Activated CD8-positive, alpha-beta memory T cell treated with anti-CD3 and anti-CD28 coated beads for 48 hours (primary cell): ENCODE measurements around the gene LMOD3.
A peak's percentile ranks its signal among the peaks of the same experiment; 100 is the strongest.

Experiments
- DNase-seq, 3 experiments: peaks; one replicate each; pipeline ENCODE4 v3.0.0-alpha.2; 2020; ENCODE audit warnings: low read depth in 2 of 3, low spot score in 2 of 3

LMOD3 gene

DNA sequence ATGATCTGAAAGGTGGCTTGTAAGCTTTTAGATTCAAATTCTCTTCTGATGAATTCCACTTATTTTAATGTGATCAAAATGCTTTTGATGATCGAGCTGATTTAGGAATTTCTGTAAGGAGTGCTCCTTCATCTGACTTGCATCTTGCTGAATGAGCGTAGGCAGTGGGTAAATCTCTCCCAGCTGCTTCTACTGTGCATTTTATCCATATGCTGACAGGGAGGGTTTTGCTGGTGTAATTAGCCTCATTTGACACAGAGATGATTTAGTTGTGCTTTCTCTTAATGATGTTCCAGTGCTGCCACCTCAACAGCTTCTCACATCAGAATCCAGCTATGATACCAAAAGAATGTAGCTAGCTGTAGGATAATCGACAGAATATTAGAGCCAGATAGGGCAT is 3.8 kb upstream of the LMOD3 start:
- DNase-seq: no peak

GRCh38 chr3:69121950-69122349 is 445 bp downstream of the LMOD3 start:
- DNase-seq: no peak

GRCh38 chr3:69121513-69121912 is 882 bp downstream of the LMOD3 start:
- DNase-seq: no peak

- peak; percentile 28 to 62 (median 43) for DNase-seq
These were observed 1.4 kb downstream of the LMOD3 start for GRCh38 chr3:69120879-69121464.

GRCh38 chr3:69119681-69120080 is 2.7 kb downstream of the LMOD3 start:
- no peak for DNase-seq

DNA sequence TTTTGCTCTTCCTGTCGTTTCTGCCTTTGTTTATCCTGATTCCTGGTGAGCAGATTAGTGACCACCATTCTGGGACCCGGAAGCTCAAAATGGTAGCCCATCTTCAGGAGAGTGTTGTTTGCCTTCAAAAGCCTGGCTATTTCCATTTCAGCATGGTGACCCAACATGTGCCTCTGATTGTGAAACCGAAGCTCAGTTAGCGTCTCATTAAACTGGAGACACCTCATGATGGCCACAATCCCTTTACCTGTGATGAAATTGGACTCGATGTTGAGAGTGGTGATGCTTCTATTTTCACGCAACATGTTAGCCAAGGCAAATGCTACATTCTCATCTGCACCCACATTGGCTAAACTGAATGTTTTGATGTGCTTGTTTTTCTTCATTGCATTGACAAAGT is 3.3 kb downstream of the LMOD3 start:
- no peak for DNase-seq

- DNase-seq: no peak
These were observed 3.8 kb downstream of the LMOD3 start for GRCh38 chr3:69118555-69118954.

- DNase-seq: no peak
These were observed 5.5 kb downstream of the LMOD3 start for GRCh38 chr3:69116897-69117296.

- no peak for DNase-seq
These were observed 6.2 kb downstream of the LMOD3 start for GRCh38 chr3:69116162-69116561.

DNA sequence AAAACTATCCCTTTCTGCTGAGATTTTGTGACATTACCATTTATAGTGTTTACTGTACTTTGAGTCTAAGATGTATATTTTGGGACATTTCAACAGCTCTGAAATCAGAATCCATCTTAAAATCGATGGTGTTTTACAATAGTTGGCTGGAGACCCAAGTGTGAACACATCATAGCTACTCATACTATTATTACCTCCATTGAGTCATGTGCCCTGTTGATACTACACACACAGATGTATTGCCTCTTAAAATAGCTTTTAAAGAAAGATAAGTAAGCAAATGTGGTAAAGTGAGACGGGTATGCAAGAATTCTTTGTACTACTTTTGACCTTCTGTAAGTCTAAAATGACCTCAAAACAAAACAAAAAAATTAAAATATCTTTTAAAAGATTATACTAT is 6.7 kb downstream of the LMOD3 start:
- DNase-seq: no peak

DNA sequence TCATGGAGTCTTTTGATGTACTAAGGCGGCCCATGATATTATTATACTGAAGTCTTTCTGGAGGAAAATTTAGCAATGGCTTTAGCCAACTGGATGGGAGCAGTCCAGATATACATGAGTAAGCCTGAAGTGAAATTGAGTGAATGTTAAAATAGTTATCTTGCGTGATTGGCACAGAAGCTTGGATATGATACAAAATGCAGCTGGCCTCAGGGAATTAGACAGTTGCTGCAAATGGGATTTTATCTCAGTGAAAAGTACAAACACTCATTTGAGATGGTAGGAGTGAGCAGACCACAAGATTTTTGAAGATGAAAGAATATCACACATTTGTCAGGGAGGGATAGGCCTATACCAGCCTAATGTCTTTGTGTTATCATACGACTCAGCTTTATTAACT is 8.9 kb downstream of the LMOD3 start:
- DNase-seq: no peak

DNA sequence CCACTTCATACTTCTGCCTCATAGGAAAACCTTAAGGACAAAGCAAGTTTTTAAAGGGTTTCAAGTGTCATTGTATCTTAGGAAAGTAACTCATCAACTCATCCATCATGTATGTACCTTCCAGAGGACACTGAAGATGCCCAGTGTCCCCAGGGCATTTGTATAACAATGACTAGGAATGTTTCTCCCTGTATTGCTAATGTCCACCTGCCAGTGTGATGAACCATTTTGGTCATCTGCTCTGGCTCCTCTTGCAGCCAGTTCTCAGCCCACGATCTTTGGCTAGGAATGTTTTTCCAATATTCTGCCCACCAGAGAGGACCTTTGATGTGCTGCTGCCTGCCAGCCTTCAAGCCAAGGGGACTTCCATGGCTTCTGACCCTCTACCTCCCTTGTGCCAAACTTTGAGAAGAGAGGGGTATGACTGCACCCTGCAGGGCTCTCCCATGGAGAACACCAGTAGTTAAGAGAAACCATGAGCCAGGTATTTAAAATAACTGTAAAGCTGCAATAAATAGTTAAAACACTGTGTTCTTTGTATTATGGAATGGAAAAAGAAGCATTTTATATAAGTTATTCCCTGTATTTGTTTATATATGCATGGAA is 11.4 kb downstream of the LMOD3 start:
- no peak for DNase-seq

DNA sequence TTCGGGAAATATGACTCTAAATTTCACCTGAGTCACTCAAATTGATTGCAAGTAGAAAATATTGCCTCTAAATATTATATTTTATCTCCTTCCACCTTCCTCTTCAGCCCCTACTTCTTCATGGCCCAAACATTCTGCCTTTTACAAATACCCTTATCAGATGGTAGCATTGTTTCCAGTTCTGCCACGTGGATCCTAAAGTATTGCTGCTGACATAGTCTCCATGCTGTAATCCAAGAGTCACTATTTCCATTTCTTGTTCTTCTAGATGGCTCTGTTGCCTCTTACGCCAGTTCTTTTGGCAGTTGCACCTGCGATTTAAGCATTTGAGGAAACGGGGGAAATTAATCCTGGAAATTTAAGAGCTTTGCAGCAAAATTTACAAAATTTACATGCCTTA is 13.6 kb downstream of the LMOD3 start:
- DNase-seq: no peak

- no peak for DNase-seq
These were observed 14.6 kb downstream of the LMOD3 start for GRCh38 chr3:69107841-69108240.

GRCh38 chr3:69105320-69105719 is 17.1 kb downstream of the LMOD3 start:
- no peak for DNase-seq

GRCh38 chr3:69104586-69104985 is 17.8 kb downstream of the LMOD3 start:
- no peak for DNase-seq

- DNase-seq: no peak
These were observed 19.3 kb downstream of the LMOD3 start for GRCh38 chr3:69103123-69103522.

DNA sequence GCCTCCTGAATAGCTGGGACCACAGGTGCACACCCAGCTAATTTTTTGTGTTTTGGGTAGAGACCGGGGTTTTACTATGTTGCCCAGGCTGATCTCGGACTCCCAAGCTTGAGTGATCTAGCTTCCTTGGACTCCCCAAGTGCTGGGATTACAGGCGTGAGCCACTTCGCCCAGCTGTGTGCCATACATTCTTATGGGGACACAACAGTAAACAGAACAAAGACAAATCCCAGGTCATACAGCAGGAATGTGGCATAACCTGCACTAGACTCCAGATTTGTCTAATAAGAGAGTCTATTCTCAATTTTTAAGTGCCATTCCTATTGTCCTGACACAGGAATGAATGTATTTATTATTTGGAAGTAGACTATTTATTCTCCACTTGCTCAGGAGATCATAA is 20.0 kb downstream of the LMOD3 start:
- DNase-seq: no peak

GRCh38 chr3:69099576-69099975 is 22.8 kb downstream of the LMOD3 start:
- no peak for DNase-seq

DNA sequence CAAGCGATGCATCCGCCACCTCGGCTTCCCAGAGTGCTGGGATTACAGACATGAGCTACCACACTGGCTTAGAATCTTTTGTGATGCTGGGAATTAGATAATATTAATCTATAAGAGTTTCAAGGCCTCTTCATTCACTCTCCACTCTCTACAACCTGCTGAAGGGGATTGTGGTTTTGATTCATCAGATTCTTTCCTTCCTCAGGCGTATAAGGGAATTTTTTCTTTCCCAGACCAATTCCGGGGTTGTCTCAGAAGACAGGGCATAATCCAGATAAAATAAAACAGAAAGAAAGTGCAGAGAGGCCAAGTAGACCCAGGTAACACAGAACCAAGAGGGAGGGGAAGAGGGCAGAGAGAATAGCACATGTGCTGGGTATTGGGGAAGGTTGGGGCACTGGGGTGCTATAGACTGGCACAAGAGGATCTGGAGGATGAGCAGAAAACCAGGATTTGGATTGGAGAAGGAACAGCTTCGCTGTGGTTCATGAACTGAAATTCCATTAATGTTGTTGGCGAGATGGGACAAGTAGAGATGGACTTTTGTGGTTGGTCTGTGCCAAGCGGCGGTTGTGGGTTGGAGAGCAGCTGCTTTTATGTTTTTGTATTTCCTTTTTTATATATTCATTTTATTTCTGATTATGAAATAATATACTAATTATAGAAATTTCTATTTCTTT is 24.8 kb downstream of the LMOD3 start:
- DNase-seq: no peak

- DNase-seq: no peak
These were observed 26.1 kb downstream of the LMOD3 start for GRCh38 chr3:69096299-69096698.

- no peak for DNase-seq
These were observed 26.8 kb downstream of the LMOD3 start for GRCh38 chr3:69095636-69096035.
